Suppressor macrophage treated with lipopolysaccharide for 4 hours (primary cell): ENCODE data around the gene PPP2R5B.
A peak's percentile ranks its signal among the peaks of the same experiment; 100 is the strongest.

Source experiments
- DNase-seq: peaks from one replicate; pipeline ENCODE4 v3.0.0-alpha.2; 2020

PPP2R5B gene

GRCh38 chr11:64909653-64910343 is 14.7 kb upstream of the PPP2R5B start:
- no peak for DNase-seq

- no peak for DNase-seq
These were observed 13.9 kb upstream of the PPP2R5B start for GRCh38 chr11:64910451-64911093.

GRCh38 chr11:64911142-64911541 is 13.3 kb upstream of the PPP2R5B start:
- DNase-seq = no peak

DNA sequence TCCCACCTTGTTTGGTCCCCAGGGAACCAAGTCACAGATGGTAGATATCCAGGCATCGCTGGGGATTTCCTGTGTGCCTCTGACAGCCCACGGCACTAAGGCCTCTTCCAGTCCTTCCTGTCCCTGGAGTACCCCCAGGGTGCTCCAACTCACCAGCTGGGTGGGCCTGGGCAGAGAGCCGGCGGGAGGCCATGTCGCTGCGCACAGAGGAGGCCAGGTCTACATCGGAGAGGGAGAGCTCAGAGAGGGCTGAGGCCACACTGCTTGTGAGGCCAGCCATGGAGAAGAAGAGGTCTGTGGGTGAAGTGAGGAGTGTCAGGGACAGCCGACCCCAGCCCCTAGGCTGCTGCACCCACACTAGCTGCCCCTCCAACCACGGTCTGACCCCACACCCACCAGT is 12.8 kb upstream of the PPP2R5B start:
- no peak for DNase-seq

DNA sequence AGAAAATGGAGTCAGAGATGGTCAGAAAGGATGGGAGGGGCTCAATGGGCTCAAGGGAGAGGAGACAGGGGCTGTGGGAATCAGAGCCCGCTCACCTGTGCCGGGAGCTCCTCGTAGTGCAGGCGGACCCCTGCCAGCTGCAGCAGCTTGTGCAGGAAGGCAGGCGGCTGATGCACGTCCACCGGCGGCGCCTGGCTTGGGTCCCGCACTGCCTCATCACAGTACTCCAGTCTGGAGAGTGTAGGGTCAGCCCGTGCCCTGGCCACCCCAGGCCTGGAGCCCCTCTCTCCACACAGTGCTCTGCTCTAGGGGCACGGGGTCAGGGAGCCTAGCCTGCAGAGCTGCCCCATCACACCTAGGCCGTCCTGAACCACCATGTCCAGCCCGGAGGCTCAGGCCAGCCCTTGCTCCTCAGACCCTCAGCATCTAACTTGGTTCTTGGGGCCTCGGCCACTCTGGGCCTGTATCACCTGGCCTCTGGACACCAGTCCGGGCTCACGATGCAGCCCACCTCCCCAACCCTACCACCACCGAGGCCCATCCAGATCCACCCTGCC is 11.2 kb upstream of the PPP2R5B start:
- DNase-seq = no peak

GRCh38 chr11:64914123-64914522 is 10.4 kb upstream of the PPP2R5B start:
- no peak for DNase-seq

DNA sequence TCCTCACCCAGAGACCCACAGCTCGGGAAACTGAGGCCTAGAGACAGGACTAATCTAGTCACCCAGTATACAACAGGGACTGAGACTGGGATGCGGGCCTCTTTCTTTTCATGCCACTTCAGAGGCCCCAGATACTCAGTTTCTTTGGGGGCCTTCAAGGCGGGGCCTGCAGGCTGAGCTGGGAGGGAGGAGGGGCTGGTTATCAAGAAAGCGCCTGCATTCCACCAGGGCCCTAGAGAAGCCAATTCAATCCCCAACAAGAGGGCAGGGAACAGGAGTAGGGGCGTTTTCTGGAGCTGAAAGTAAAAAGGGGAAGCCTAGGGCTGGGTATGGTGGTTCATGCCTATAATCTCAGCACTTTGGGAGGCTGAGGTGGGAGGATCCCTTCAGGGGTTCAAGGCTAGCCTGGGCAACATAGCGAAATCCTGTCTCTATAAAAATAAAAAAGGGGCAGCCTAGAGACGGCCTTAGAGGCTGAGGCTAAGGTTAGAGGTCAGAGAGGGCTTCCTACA is 9.1 kb upstream of the PPP2R5B start:
- no peak for DNase-seq

GRCh38 chr11:64916040-64916774 is 8.3 kb upstream of the PPP2R5B start:
- DNase-seq = peak; percentile 67

DNA sequence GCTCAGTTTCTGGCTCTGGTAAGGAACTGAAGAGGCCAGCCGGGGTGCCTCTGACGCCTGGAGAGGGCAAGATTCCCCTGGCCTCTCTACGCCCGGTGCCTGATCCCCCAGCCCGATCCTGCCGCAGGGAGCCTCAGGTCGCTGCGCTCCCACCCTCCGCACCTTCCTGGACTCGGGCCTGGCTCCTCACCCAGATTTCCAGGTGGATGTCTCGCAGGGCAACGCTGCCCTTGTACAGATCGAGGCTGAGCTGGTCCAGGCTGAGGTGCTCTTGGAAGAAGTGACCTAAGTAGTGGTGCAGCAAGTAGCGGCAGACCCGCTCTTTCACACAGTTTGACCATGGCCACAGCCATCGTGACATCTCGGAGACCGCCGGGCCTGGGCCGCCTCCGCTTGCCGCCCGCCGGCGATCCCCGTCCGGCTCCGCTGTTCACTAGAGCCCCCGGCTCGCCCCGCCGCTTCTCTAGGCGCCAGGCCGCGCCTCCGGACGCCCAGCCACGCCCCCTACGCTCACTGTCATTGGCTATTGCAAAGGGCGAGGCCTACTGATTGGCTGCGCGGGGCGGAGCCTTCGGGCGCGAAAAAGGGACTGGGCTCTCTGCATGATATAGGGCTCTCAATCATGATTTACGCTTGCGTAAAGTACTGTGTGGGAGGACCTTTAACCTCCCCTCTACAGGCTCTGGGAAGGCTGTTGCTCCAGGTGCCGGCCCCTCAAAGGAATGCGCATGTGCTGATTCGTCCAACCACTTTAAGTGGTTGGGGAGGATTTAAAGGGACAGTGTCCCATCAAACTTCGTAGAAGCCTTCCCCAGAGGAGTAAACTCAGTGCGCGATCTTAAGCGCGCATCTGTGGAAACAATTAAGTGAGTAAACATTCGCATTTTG is 7.5 kb upstream of the PPP2R5B start, which contains the start of gene ATG2A:
Gene ATG2A (minus strand): TSS at position 435 of the 888 bp plus-strand sequence. CDS start 74 bp downstream, at position 361.
- peak; percentile 99 for DNase-seq

DNA sequence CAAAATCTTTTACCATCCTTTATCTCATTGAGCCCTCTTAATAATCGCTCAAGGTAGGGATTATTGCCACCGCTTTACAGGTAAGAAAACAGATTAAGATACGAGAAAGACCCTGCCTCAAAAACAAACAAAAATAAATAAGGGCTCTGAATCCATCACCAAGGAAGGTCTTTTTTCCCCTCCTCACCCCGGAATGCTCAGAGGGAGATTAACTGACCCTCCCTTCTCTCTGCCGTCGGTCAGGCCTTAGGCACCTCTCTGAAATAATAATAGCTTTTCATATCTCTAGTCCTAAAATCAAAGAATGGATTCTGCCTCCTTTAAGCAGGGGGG is 6.9 kb upstream of the PPP2R5B start:
- DNase-seq = no peak

DNA sequence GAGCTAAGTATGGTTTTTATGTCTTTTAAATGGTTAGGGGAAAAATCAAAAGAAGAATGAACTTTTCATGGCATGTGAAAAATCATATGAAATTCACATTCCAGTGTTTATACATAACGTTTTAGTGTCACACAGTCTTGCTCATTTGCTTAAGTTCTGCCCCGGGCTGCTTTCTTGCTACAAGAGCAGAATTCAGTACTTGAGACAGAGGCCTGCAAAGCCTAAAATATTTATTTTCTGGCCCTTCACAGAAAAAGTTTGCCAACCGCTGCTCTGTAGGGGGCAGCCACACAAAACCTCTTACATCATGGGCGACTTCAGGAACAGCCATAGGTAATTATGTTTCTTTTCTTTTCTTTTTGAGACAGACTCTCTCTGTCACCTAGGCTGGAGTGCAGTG is 6.5 kb upstream of the PPP2R5B start:
- DNase-seq = peak; percentile 17

- DNase-seq = no peak
These were observed 4.9 kb upstream of the PPP2R5B start for GRCh38 chr11:64919627-64920026.

DNA sequence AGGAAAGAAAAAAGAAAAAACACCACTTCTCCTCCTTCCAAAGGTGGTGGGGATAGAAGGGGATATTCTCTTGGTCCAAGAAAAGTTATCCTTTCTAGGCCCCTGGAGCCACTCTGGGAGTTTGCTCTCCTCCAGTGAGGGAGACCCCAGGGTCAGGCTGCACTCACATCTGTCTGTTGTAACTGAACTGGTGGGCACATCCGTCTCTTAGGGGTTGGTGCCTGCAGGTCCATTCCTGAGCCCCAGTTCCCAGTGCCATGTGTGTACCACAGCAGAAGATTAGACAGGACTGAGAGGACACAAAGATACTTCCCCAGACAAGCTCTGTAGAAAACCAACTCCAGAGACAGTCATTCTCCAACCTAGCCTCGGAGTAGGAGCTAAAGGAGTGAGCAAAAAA is 4.4 kb upstream of the PPP2R5B start:
- no peak for DNase-seq

- no peak for DNase-seq
These were observed 3.1 kb upstream of the PPP2R5B start for GRCh38 chr11:64921384-64921783.

DNA sequence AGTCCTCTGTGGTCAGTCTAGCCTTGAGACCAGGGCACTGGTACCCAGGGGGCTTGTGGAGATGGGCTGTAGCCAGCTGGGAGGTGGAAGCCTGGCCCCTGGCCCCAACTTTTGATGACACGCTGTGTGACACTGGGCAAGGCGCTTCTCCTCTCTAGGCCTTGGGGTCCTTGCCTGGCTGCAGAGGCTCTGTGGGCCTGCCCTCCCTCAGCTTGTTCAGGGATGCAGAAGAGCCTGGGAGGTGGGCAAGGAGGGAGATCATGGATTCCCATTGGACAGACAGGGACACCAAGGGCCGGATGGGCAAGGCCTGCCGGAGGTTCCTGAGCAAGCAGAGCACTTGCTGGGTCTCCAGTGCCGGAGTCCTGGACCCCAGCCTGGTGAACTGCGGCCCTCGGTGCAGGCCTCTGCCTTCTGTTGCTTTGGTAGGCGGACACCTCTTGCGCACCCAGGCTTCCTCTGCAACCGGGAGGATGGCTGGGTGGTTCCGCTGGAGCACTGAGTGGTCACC is 1.3 kb upstream of the PPP2R5B start:
- no peak for DNase-seq

DNA sequence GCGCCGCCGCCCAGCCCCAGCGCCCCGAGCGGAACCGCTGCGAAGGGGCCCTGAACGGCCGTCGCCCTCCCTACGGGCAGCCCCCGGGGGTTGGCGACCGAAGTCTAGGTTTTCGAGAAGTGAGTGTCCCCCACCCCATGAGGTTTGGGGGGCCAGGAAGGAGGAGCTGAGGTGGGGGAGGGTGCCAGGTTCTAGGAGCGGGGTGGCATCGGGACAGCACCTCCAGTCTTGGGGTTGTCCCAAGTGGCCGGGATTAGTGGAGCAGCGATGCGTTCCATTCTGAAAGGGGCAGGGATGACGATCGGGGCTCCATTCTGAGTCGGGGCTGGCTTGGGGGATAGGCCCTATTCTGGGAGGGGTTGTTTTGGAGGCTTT is 408 bp downstream of the PPP2R5B start:
- peak; percentile 12 for DNase-seq

GRCh38 chr11:64925536-64926436 is 1.3 kb downstream of the PPP2R5B start:
- no peak for DNase-seq

DNA sequence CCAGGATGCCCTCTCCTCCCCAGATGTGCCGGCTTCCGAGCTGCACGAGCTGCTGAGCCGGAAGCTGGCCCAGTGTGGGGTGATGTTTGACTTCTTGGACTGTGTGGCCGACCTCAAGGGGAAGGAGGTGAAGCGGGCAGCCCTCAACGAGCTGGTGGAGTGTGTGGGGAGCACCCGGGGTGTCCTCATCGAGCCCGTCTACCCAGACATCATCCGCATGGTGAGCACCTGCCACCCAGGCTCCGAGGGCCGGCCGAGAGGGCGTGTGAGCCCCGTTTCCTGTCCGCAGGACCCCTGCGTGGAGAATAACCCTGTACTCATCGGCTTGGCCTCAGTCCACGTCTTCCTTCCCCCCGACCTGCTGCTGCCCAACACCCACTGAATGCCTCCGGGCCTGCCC is 2.2 kb downstream of the PPP2R5B start:
- no peak for DNase-seq

- no peak for DNase-seq
These were observed 4.5 kb downstream of the PPP2R5B start for GRCh38 chr11:64928957-64929356.

DNA sequence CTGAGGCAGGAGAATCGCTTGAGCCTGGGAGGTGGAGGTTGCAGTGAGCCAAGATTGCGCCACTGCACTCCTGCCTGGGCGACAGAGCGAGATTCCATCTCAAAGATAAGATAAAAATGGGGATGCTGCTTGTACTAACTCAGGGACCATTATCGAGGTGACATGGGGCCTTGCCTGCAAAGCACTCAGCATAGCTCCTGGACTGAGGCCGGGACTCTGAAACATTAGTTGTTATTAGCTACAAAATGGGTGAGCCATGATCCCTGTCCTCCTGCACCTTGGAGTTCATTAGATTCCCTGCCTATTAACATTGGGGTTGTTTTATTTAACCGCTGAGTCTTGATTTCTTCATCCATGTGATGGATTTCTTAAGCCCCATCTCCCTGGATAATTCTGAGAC is 5.1 kb downstream of the PPP2R5B start:
- no peak for DNase-seq

GRCh38 chr11:64930340-64930739 is 5.9 kb downstream of the PPP2R5B start:
- DNase-seq = no peak
